PC-9 (cell line): ENCODE data around the gene IKZF4. TPM values are rescaled to one million over a fixed set of nuclear protein-coding genes. Genes with fewer than 3 reads are reported as not detected.

ENCODE experiments used
- BruUV-seq: library from RNA; stranded (reverse); fragments of 400-500 nt; replicated peaks from 2 replicates; lab custom pipeline; 2021; lab: Mats Ljungman, UMichigan
- CTCF ChIA-PET: fragments of 300-600 bp; sonication (Branson Sonifier 250); formaldehyde crosslinking; loops from one replicate; lab custom pipeline; 2022; ENCODE audit warnings: antibody characterized with exemption; lab: Charles Lee
- POLR2A ChIA-PET: fragments of 300-600 bp; sonication (Branson Sonifier 250); formaldehyde crosslinking; loops from one replicate; lab custom pipeline; 2022; ENCODE audit warnings: antibody characterized with exemption; ENCODE audit not compliant: unreplicated experiment; lab: Charles Lee
- DNase-seq, 2 experiments: peaks; one replicate each; pipeline versions ENCODE4 v3.0.0 to v3.0.0-alpha.2; 2015 to 2022; ENCODE audit warnings: mixed read lengths in 1 of 2
- H2AFZ ChIP-seq: fragments of 200-600 bp; sonication (generic); 2 replicates; pipeline ENCODE4 v1.8.1; 2017; ENCODE audit warnings: antibody characterized with exemption
- H3F3A ChIP-seq: fragments of 200-600 bp; sonication (generic); 2 replicates; pipeline ENCODE4 v1.8.1; 2017; ENCODE audit warnings: antibody characterized with exemption, mild to moderate bottlenecking, low read depth; ENCODE audit not compliant: insufficient read depth
- H3K27ac ChIP-seq: fragments of 200-600 bp; sonication (generic); 2 replicates; pipeline ENCODE4 v1.6.1; 2016; ENCODE audit warnings: mixed run types
- H3K27me3 ChIP-seq: fragments of 200-600 bp; sonication (generic); 2 replicates; pipeline ENCODE4 v1.6.1; 2016; ENCODE audit warnings: low read depth, mixed run types; ENCODE audit not compliant: insufficient read depth
- H3K36me3 ChIP-seq: fragments of 200-600 bp; sonication (generic); 2 replicates; pipeline ENCODE4 v1.6.1; 2016; ENCODE audit warnings: low read depth, mixed run types
- H3K4me1 ChIP-seq: fragments of 200-600 bp; sonication (generic); replicated peaks from 2 replicates; pipeline ENCODE4 v1.6.1; 2016; ENCODE audit warnings: mixed run types; ENCODE audit not compliant: insufficient read depth
- H3K4me2 ChIP-seq: fragments of 200-600 bp; sonication (generic); 2 replicates; pipeline ENCODE4 v1.6.1; 2017; ENCODE audit warnings: mixed run types
- H3K4me3 ChIP-seq: fragments of 200-600 bp; sonication (generic); 2 replicates; pipeline ENCODE4 v1.6.1; 2016; ENCODE audit warnings: mixed run types
- H3K79me2 ChIP-seq: fragments of 200-600 bp; sonication (generic); 2 replicates; pipeline ENCODE4 v1.6.1; 2017; ENCODE audit warnings: low read depth, mixed run types
- H3K9me2 ChIP-seq: fragments of 200-600 bp; sonication (generic); 2 replicates; pipeline ENCODE4 v1.8.1; 2017; ENCODE audit warnings: mild to moderate bottlenecking; ENCODE audit not compliant: insufficient read depth
- H3K9me3 ChIP-seq: fragments of 200-600 bp; sonication (generic); 2 replicates; pipeline ENCODE4 v1.8.1; 2016; ENCODE audit warnings: low read depth; ENCODE audit not compliant: insufficient read depth
- H4K20me1 ChIP-seq: fragments of 200-600 bp; sonication (generic); 2 replicates; pipeline ENCODE4 v1.8.1; 2017; ENCODE audit not compliant: insufficient read depth
- CTCF ChIP-seq: fragments of 200-600 bp; sonication (generic); conservative IDR thresholded peaks from 2 replicates; pipeline ENCODE4 v1.6.1; 2017; ENCODE audit warnings: mixed run types, antibody characterized with exemption, mild to moderate bottlenecking, moderate library complexity
- EZH2 ChIP-seq: fragments of 200-600 bp; sonication (generic); IDR thresholded peaks from 2 replicates; pipeline ENCODE4 v1.8.0; 2017; ENCODE audit warnings: antibody characterized with exemption, low read depth
- intact Hi-C: fragments of 100-400 bp; cut with micrococcal nuclease; formaldehyde crosslinking; loops from one replicate; pipeline ENCODE4 v1.10.0; 2022; ENCODE audit not compliant: unreplicated experiment
- total RNA-seq: library from RNA; stranded (reverse); gene quantifications from 2 replicates; pipeline ENCODE4 v1.2.3, GENCODE V29; 2021

The IKZF4 gene
- total RNA-seq, 1 experiment from 2014 or later = 7.4 TPM

GRCh38 chr12:56029666-56030293 is 8.9 kb downstream of the IKZF4 start:
- H3K4me1 ChIP-seq = peaks cover 17% of the 10 kb centered on the region
- H3F3A ChIP-seq = peaks cover 25% of the 10 kb centered on the region
- no TSS peak for BruUV-seq
- H3K9me2 ChIP-seq = no peaks in the 10 kb centered on the region
- no peaks in the 10 kb centered on the region for H3K79me2 ChIP-seq
- CTCF ChIA-PET = interaction anchor here (0.9 to 1.4 kb wide), 6 partner anchors 11 to 292 kb away, joined by 3 to 23 read pairs (median 4); partner anchors contain the start of gene SUOX
- H4K20me1 ChIP-seq = no peaks in the 10 kb centered on the region
- H3K36me3 ChIP-seq = no peaks in the 10 kb centered on the region
- H3K4me2 ChIP-seq = peak overlapping the region; percentile 37
- no peak for TF ChIP-seq EZH2
- peak; percentile 79 for TF ChIP-seq CTCF
- intact Hi-C loops = loop anchor here (1.0 kb wide), 1 partner anchor 33 kb away; no protein-coding TSS in a partner anchor
- no peaks in the 10 kb centered on the region for H3K27me3 ChIP-seq
- POLR2A ChIA-PET = interaction anchor here (0.6 to 0.7 kb wide), 2 partner anchors 22 to 33 kb away, joined by 3 to 7 read pairs; partner anchors contain the start of gene SUOX
- peak; percentile 16 to 49 for DNase-seq
- no peak overlapping the region for H3K4me3 ChIP-seq
- no peaks in the 10 kb centered on the region for H3K9me3 ChIP-seq
- no peak overlapping the region for H2AFZ ChIP-seq
- H3K27ac ChIP-seq = peak overlapping the region; percentile 64

- no peak overlapping the region for H2AFZ ChIP-seq
- BruUV-seq = no TSS peak
- no peak overlapping the region for H3K4me2 ChIP-seq
- H3K27ac ChIP-seq = no peak overlapping the region
- no peaks in the 10 kb centered on the region for H4K20me1 ChIP-seq
- CTCF ChIA-PET = no interaction called here
- no peaks in the 10 kb centered on the region for H3K27me3 ChIP-seq
- H3K9me3 ChIP-seq = no peaks in the 10 kb centered on the region
- peaks cover 25% of the 10 kb centered on the region for H3F3A ChIP-seq
- H3K9me2 ChIP-seq = no peaks in the 10 kb centered on the region
- H3K36me3 ChIP-seq = no peaks in the 10 kb centered on the region
- peaks cover 17% of the 10 kb centered on the region for H3K4me1 ChIP-seq
- DNase-seq = no peak
- no peaks in the 10 kb centered on the region for H3K79me2 ChIP-seq
- TF ChIP-seq CTCF (no peak), EZH2 (no peak)
- intact Hi-C loops = no loop called here
- POLR2A ChIA-PET = no interaction called here
- H3K4me3 ChIP-seq = no peak overlapping the region
Measured at GRCh38 chr12:56031987-56032386, 11.1 kb downstream of the IKZF4 start.

- BruUV-seq = no TSS peak
Measured at GRCh38 chr12:56034586-56035332, 13.9 kb downstream of the IKZF4 start.

More at GRCh38 chr12:56034586-56035332, 13.9 kb downstream of the IKZF4 start:
- Histone ChIP-seq H3K79me2 (no peaks in the 10 kb centered on the region), H3K36me3 (no peaks in the 10 kb centered on the region), H2AFZ (no peak overlapping the region), H3K4me2 (no peak overlapping the region), H3K9me2 (no peaks in the 10 kb centered on the region), H3K4me3 (no peak overlapping the region), H3F3A (peaks cover 3% of the 10 kb centered on the region; the same call in 1 of the 2 replicates), H4K20me1 (no peaks in the 10 kb centered on the region), H3K4me1 (peaks cover 2% of the 10 kb centered on the region), H3K9me3 (no peaks in the 10 kb centered on the region), H3K27ac (no peak overlapping the region), H3K27me3 (no peaks in the 10 kb centered on the region)
- no peak for DNase-seq
- ChIA-PET POLR2A (interaction anchor here (0.6 to 0.7 kb wide), 2 partner anchors 205 to 713 kb away, joined by 3 to 5 read pairs; no protein-coding TSS in a partner anchor), CTCF (no interaction called here)
- intact Hi-C loops = no loop called here
- TF ChIP-seq EZH2 (no peak), CTCF (no peak)
